Neural crest cell (in vitro differentiated cells): ENCODE data around the gene GRM1. TPM values are rescaled to one million over a fixed set of nuclear protein-coding genes. Genes with fewer than 3 reads are reported as not detected.
"Not testable (repeated sequence)": the region's sequence is repeated elsewhere in the genome, so short reads cannot be mapped to it uniquely, and the experiment has no call there.

Source experiments
- DNase-seq: peaks from one replicate; pipeline ENCODE4 v3.0.0; 2021; ENCODE audit warnings: low read depth, mixed read lengths, low spot score
- H3K27ac Mint-ChIP-seq: one replicate; pipeline ENCODE4 v1.8.0; 2021; ENCODE audit warnings: mild to moderate bottlenecking, mixed read lengths; ENCODE audit not compliant: unreplicated experiment
- H3K27me3 Mint-ChIP-seq: 2 replicates; pipeline ENCODE4 v1.8.0; 2021; ENCODE audit warnings: low read depth, mild to moderate bottlenecking, mixed read lengths
- H3K36me3 Mint-ChIP-seq: 2 replicates; pipeline ENCODE4 v1.8.0; 2021; ENCODE audit warnings: low read depth, mild to moderate bottlenecking, mixed read lengths
- H3K4me1 Mint-ChIP-seq: 2 replicates; pipeline ENCODE4 v1.8.0; 2021; ENCODE audit warnings: mixed read lengths
- H3K4me3 Mint-ChIP-seq: one replicate; pipeline ENCODE4 v1.8.0; 2021; ENCODE audit warnings: mild to moderate bottlenecking, mixed read lengths
- H3K9me3 Mint-ChIP-seq: 2 replicates; pipeline ENCODE4 v1.8.0; 2021; ENCODE audit warnings: mixed read lengths
- total RNA-seq: library from RNA; stranded (reverse); gene quantifications from 2 replicates; pipeline ENCODE4 v1.2.1, GENCODE V29; 2021
- TF ChIP-seq, protein P1 (sequence below): fragments of 200-600 bp; sonication (generic); conservative IDR thresholded peaks from 2 replicates; pipeline ENCODE4 v1.5.0; 2021; ENCODE audit warnings: antibody characterized with exemption, mild to moderate bottlenecking

Gene GRM1
- total RNA-seq, 1 donor from 2014 or later: 0.63 TPM

DNA sequence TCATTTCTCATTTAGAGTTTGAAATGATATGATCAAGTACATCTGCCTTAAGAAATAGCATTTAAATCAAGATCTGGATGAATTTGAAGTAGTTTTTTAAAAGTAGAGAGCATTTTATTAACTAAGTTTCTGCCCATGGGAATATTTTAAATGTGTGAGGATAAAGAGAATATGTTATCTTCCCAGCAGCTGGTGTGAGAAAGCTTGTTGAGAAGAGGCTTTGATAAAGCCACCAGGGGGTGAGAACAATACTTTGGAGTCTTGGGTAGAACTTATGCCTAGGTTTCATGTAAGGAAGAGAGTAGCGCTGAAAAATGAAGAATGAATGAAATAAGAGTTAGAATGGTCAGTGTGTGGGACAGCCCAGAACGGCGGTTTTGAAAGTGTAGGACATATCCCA, 190.2 kb downstream of the GRM1 start:
- no peaks in the 10 kb centered on the region for H3K27me3 Mint-ChIP-seq
- no peaks in the 10 kb centered on the region for H3K9me3 Mint-ChIP-seq
- H3K36me3 Mint-ChIP-seq: no peaks in the 10 kb centered on the region
- H3K27ac Mint-ChIP-seq: no peak overlapping the region
- TF ChIP-seq, protein P1, sequence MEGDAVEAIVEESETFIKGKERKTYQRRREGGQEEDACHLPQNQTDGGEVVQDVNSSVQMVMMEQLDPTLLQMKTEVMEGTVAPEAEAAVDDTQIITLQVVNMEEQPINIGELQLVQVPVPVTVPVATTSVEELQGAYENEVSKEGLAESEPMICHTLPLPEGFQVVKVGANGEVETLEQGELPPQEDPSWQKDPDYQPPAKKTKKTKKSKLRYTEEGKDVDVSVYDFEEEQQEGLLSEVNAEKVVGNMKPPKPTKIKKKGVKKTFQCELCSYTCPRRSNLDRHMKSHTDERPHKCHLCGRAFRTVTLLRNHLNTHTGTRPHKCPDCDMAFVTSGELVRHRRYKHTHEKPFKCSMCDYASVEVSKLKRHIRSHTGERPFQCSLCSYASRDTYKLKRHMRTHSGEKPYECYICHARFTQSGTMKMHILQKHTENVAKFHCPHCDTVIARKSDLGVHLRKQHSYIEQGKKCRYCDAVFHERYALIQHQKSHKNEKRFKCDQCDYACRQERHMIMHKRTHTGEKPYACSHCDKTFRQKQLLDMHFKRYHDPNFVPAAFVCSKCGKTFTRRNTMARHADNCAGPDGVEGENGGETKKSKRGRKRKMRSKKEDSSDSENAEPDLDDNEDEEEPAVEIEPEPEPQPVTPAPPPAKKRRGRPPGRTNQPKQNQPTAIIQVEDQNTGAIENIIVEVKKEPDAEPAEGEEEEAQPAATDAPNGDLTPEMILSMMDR: no peak
- DNase-seq: no peak
- H3K4me1 Mint-ChIP-seq: no peaks in the 10 kb centered on the region
- no peak overlapping the region for H3K4me3 Mint-ChIP-seq

DNA sequence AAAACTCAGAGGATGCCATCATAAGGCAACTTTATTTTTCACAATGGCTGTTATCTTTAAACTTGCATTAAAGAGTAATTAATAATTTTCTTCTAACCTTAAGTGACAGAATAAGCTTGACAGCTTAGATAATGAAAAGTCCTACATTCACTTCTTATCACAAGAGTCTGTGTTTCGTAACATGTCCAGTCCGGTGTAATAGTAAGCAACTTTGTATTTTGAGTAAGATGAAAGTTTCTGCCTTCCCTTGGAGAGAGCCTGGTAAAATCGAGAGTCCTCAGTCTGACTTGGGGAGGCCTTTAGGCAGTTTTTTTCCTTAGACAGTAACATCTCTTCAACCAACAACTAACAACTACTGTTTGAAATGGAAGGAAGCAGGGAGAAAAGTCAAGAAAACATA, 195.6 kb downstream of the GRM1 start:
- Mint-ChIP-seq H3K4me3 (no peak overlapping the region), H3K9me3 (no peaks in the 10 kb centered on the region), H3K27me3 (no peaks in the 10 kb centered on the region), H3K36me3 (no peaks in the 10 kb centered on the region), H3K4me1 (no peaks in the 10 kb centered on the region), H3K27ac (no peak overlapping the region)
- TF ChIP-seq, protein P1: no peak
- no peak for DNase-seq

DNA sequence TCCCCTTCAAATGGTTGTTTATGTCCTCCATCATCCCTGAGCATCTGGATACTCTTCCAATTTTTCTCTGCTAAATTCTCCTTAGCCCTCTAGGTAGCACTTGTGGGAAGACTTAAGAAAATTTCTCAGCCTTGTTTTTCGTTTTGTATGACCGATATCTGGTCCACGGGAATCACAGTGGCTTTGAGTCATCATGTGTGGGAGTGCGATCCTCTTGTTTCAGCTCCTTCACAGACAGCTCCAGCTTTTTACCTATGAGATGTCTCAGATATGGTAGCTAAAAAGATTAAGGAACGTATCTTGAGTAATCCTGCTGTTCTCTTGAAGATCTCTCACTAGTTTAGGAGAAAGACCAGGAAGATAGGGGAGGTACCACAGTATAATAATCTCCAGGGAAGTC, 196.1 kb downstream of the GRM1 start:
- DNase-seq: no peak
- H3K9me3 Mint-ChIP-seq: no peaks in the 10 kb centered on the region
- TF ChIP-seq, protein P1: no peak
- no peaks in the 10 kb centered on the region for H3K36me3 Mint-ChIP-seq
- no peaks in the 10 kb centered on the region for H3K27me3 Mint-ChIP-seq
- no peaks in the 10 kb centered on the region for H3K4me1 Mint-ChIP-seq
- H3K4me3 Mint-ChIP-seq: no peak overlapping the region
- no peak overlapping the region for H3K27ac Mint-ChIP-seq

DNA sequence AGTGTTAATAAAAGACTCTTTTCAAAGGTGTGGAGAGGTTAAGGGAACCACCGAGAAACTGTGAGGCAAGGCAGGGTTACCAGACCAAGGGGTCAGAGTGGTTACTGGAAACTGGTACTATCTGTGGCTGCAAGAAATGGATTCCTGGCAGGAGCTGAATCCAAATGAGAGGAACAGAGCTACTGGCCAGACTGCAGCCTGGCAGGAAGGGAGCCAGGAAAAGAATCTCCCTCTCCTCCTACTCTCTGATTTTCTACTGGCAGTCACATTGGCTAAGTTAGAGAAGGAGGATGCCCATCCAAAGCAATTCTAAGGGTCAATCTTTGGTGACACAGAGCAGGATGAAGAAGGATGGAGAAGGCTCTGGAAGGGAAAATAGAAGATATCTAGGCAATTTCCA, 211.5 kb downstream of the GRM1 start:
- no peak for DNase-seq
- TF ChIP-seq, protein P1: no peak
- H3K36me3 Mint-ChIP-seq: peaks cover 3% of the 10 kb centered on the region
- peaks cover 6% of the 10 kb centered on the region for H3K9me3 Mint-ChIP-seq
- peak overlapping the region; percentile 12 for H3K27ac Mint-ChIP-seq
- no peaks in the 10 kb centered on the region for H3K27me3 Mint-ChIP-seq
- H3K4me1 Mint-ChIP-seq: no peaks in the 10 kb centered on the region
- H3K4me3 Mint-ChIP-seq: no peak overlapping the region

DNA sequence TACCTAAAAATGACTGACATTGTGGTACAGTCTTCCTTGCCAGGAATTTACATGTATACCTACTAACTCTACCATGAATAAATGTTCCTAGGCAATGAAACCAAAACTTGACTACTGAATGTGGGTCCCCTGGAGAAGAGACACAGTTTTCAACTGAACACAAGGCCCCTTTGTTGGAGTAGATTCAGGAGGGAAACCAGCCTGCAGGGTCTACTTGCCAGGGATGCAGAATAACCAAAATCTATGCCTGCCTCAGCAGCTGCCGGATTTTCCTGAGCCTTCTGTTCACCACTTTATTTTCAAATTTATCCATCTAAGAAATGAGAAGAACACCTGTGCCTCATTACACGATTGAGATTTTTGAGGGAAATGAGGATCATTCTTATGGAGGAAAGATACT, 211.9 kb downstream of the GRM1 start:
- Mint-ChIP-seq H3K4me3 (no peak overlapping the region), H3K27ac (no peak overlapping the region), H3K36me3 (peaks cover 3% of the 10 kb centered on the region), H3K9me3 (peaks cover 6% of the 10 kb centered on the region), H3K4me1 (no peaks in the 10 kb centered on the region), H3K27me3 (no peaks in the 10 kb centered on the region)
- TF ChIP-seq, protein P1: no peak
- DNase-seq: no peak

DNA sequence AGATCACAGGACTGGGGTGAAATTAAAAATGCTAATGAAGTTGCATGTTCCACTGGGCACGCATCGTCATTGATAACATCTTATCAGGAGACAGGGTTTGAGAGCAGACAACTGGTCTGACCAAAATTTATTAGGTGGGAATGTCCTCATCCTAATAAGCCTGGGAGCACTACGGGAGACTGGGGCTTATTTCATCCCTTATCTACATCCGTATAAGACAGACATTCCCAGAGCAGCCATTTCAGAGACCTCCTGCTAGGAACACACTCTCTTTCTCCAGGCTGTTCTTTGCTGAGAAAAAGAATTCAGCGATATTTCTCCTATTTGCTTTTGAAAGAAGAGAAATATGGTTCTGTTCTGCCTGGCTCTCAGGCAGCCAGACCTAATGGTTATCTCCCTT, 214.8 kb downstream of the GRM1 start:
- H3K4me1 Mint-ChIP-seq, H3K27ac Mint-ChIP-seq, H3K36me3 Mint-ChIP-seq, H3K9me3 Mint-ChIP-seq, DNase-seq, H3K4me3 Mint-ChIP-seq, H3K27me3 Mint-ChIP-seq: not testable (repeated sequence)
